K562 (cell line): ENCODE data around the gene POLDIP3. TPM values are rescaled to one million over a fixed set of nuclear protein-coding genes. Genes with fewer than 3 reads are reported as not detected.

Experiments used
- ATAC-seq: fragments of 200-7000 bp; cut with Tn5 transposase; 3 replicates; pipeline ENCODE4 v1.9.1; 2020; ENCODE audit warnings: moderate library complexity
- BruUV-seq: library from RNA; stranded (reverse); fragments of 400-500 nt; replicated peaks from 2 replicates; lab custom pipeline; 2021; lab: Mats Ljungman, UMichigan
- CTCF ChIA-PET: fragments of 300-600 bp; formaldehyde crosslinking; extraction: SDS; loops from one replicate; lab custom pipeline; 2021; ENCODE audit warnings: low intra/inter-chr PET ratio; lab: Yijun Ruan, JAX
- POLR2A ChIA-PET: fragments of 300-600, 350-650 bp; sonication (Branson Sonifier 250); formaldehyde crosslinking; extraction: SDS; loops from one replicate; lab custom pipeline; 2021; ENCODE audit warnings: antibody characterized with exemption, inconsistent platforms; lab: Yijun Ruan, JAX
- DNase-seq, 4 experiments: peaks; one replicate each; pipeline versions ENCODE4 v3.0.0 to v3.0.0-alpha.2; 2011 to 2018; ENCODE audit warnings: low spot score in 3 of 4, mixed read lengths in 3 of 4; ENCODE audit errors: extremely low read depth in 1 of 4
- FAIRE-seq: peaks from 2 replicates; lab custom pipeline; 2011; peaks lifted over from hg19 to GRCh38; lab: Jason Lieb, UNC
- H2AFZ ChIP-seq: 2 replicates; pipeline ENCODE4 v1.6.0; 2011; ENCODE audit warnings: low read depth, low read length, control low read depth, inconsistent platforms
- H3K27ac ChIP-seq: fragments of 200-600 bp; 3 replicates; pipeline ENCODE4 v1.8.0; 2011; ENCODE audit warnings: low read depth, mild to moderate bottlenecking, control low read depth, inconsistent platforms, low read length, moderate library complexity, mixed read lengths; ENCODE audit errors: extremely low read depth
- H3K27me3 ChIP-seq, 2 experiments: fragments of 300-600 bp in 1 of 2; 2 replicates in 1 of 2; 3 replicates in 1 of 2; pipeline versions ENCODE4 v1.6.0 to v1.8.0; 2011; ENCODE audit warnings: inconsistent platforms in 2 of 2, low read length in 2 of 2, mild to moderate bottlenecking in 1 of 2, mixed read lengths in 1 of 2, moderate library complexity in 1 of 2; ENCODE audit not compliant: control insufficient read depth in 2 of 2, insufficient read depth in 2 of 2
- H3K36me3 ChIP-seq: fragments of 300-600 bp; 3 replicates; pipeline ENCODE4 v1.8.0; 2011; ENCODE audit warnings: mild to moderate bottlenecking, low read length, inconsistent platforms; ENCODE audit not compliant: control insufficient read depth, insufficient read depth
- H3K4me1 ChIP-seq, 2 experiments: fragments of 200-600 bp in 1 of 2; replicated peaks in 1 of 2; 2 replicates in 1 of 2; 3 replicates in 1 of 2; pipeline versions ENCODE4 v1.5.1 to v1.8.0; 2011; ENCODE audit warnings: inconsistent platforms in 2 of 2, low read length in 2 of 2, mild to moderate bottlenecking in 1 of 2, mixed read lengths in 1 of 2, moderate library complexity in 1 of 2; ENCODE audit not compliant: control insufficient read depth in 2 of 2, insufficient read depth in 2 of 2
- H3K4me2 ChIP-seq: 2 replicates; pipeline ENCODE4 v1.6.1; 2011; ENCODE audit warnings: low read length, control low read depth, inconsistent platforms, mixed read lengths; ENCODE audit not compliant: insufficient read depth
- H3K4me3 ChIP-seq: fragments of 200-600 bp; sonication (generic), shearing (Covaris generic); 2 replicates; pipeline ENCODE4 v1.5.1; 2016; ENCODE audit warnings: control low read depth, inconsistent platforms
- H3K79me2 ChIP-seq: fragments of 200-600 bp; 3 replicates; pipeline ENCODE4 v1.8.0; 2011; ENCODE audit warnings: low read length, inconsistent platforms; ENCODE audit not compliant: control insufficient read depth, insufficient read depth
- H3K9ac ChIP-seq, 2 experiments: 2 replicates each; pipeline versions ENCODE4 v1.6.0 to v1.6.1; 2011; ENCODE audit warnings: low read depth in 2 of 2, low read length in 2 of 2, control low read depth in 1 of 2, inconsistent platforms in 1 of 2, mild to moderate bottlenecking in 1 of 2, mixed read lengths in 1 of 2; ENCODE audit not compliant: insufficient read depth in 1 of 2
- H3K9me1 ChIP-seq: one replicate; pipeline ENCODE4 v1.6.0; 2011; ENCODE audit warnings: inconsistent platforms, mild to moderate bottlenecking, low read length, moderate library complexity; ENCODE audit not compliant: control insufficient read depth, insufficient read depth
- H3K9me3 ChIP-seq: replicated peaks from 2 replicates; pipeline ENCODE4 v1.5.1; 2011; ENCODE audit warnings: low read depth, low read length, inconsistent platforms; ENCODE audit not compliant: control insufficient read depth, insufficient read depth
- H4K20me1 ChIP-seq: replicated peaks from 2 replicates; pipeline ENCODE4 v1.6.1; 2011; ENCODE audit warnings: low read length, inconsistent platforms, mixed read lengths; ENCODE audit not compliant: control insufficient read depth, insufficient read depth
- ERF ChIP-seq: fragments of 450-650 bp; formaldehyde crosslinking; IDR thresholded peaks from 2 replicates; pipeline ENCODE4 v1.4.0; 2020; ENCODE audit warnings: mild to moderate bottlenecking, mixed read lengths
- ESRRB ChIP-seq: fragments of 250-450 bp; sonication (Bioruptor Pico); IDR thresholded peaks from 2 replicates; pipeline ENCODE4 v1.5.0; 2020; ENCODE audit warnings: mild to moderate bottlenecking, moderate library complexity, borderline replicate concordance
- ETV1 ChIP-seq: fragments of 450-650 bp; conservative IDR thresholded peaks from 2 replicates; pipeline ENCODE4 v1.6.1; 2016; ENCODE audit warnings: missing genetic modification characterization, control low read depth, low read depth, missing compliant biosample characterization
- GTF2A2 ChIP-seq: IDR thresholded peaks from 2 replicates; pipeline ENCODE4 v1.6.1; 2016; ENCODE audit warnings: mild to moderate bottlenecking, missing genetic modification characterization, missing compliant biosample characterization
- HDAC1 ChIP-seq, 2 experiments: fragments of 450-650 bp; IDR thresholded peaks; 2 replicates each; pipeline ENCODE4 v1.6.1; 2016 to 2017; ENCODE audit warnings: inconsistent platforms in 1 of 2, mild to moderate bottlenecking in 1 of 2, moderate library complexity in 1 of 2
- HMG20A ChIP-seq: fragments of 450-650 bp; formaldehyde crosslinking; conservative IDR thresholded peaks from 2 replicates; pipeline ENCODE4 v1.4.0; 2020; ENCODE audit warnings: mild to moderate bottlenecking, mixed read lengths
- HNRNPK ChIP-seq: fragments of 200-400 bp; formaldehyde crosslinking; IDR thresholded peaks from one replicate; pipeline ENCODE4 v1.6.1; 2018; ENCODE audit warnings: mild to moderate bottlenecking, low read depth, low read length; ENCODE audit not compliant: poor library complexity, severe bottlenecking
- L3MBTL2 ChIP-seq: fragments of 450-650 bp; IDR thresholded peaks from 2 replicates; pipeline ENCODE4 v1.6.1; 2016; ENCODE audit warnings: mild to moderate bottlenecking, moderate library complexity
- RBBP5 ChIP-seq: fragments of 200-600 bp; sonication (generic); IDR thresholded peaks from 2 replicates; pipeline ENCODE4 v1.6.1; 2012; ENCODE audit warnings: borderline replicate concordance, mild to moderate bottlenecking, low read length, control low read depth, inconsistent platforms; ENCODE audit not compliant: insufficient read depth, poor library complexity, severe bottlenecking
- SMARCA5 ChIP-seq: fragments of 450-650 bp; IDR thresholded peaks from 2 replicates; pipeline ENCODE4 v1.6.1; 2016
- SREBF1 ChIP-seq: fragments of 150-350 bp; IDR thresholded peaks from 2 replicates; pipeline ENCODE4 v1.6.1; 2014; ENCODE audit warnings: antibody characterized with exemption, low read depth, low read length, borderline replicate concordance
- TAF9B ChIP-seq: fragments of 450-650 bp; IDR thresholded peaks from 2 replicates; pipeline ENCODE4 v1.6.1; 2018; ENCODE audit warnings: mild to moderate bottlenecking; ENCODE audit not compliant: partially characterized antibody
- YBX1 ChIP-seq: fragments of 450-650 bp; IDR thresholded peaks from 2 replicates; pipeline ENCODE4 v1.7.1; 2016; ENCODE audit warnings: mild to moderate bottlenecking
- ZBTB1 ChIP-seq: sonication (generic); formaldehyde crosslinking; IDR thresholded peaks from 2 replicates; pipeline ENCODE4 v1.8.1; 2023; ENCODE audit warnings: missing genetic modification reagents, low read depth, mild to moderate bottlenecking, borderline replicate concordance
- ZFPM2 ChIP-seq: fragments of 250-450 bp; sonication (Bioruptor Pico); IDR thresholded peaks from 2 replicates; pipeline ENCODE4 v1.5.1; 2022; ENCODE audit warnings: mild to moderate bottlenecking
- ZNF77 ChIP-seq: fragments of 250-450 bp; sonication (Bioruptor Pico); IDR thresholded peaks from 2 replicates; pipeline ENCODE4 v1.5.0; 2020
- WGBS: fragments of 100-300 bp; shearing (Covaris generic); methylation state at CpG from one replicate; pipeline ENCODE4 v1.1.6; 2016; ENCODE audit warnings: low coverage, mixed read lengths; ENCODE audit not compliant: insufficient coverage; ENCODE audit errors: missing lambda C conversion rate; 5-methylcytosine and 5-hydroxymethylcytosine counted together
- in situ Hi-C: fragments of 300-500 bp; cut with MboI; formaldehyde crosslinking; loops from 4 replicates; pipeline ENCODE4 v1.15.0; 2018; ENCODE audit warnings: inconsistent platforms, mixed read lengths
- intact Hi-C: fragments of 100-400 bp; cut with micrococcal nuclease; formaldehyde crosslinking; loops from 2 replicates; pipeline ENCODE4 v1.14.2; 2022
- polyA plus RNA-seq, 8 experiments: library from polyadenylated mRNA; depleted of rRNA in 4 of 8; stranded (reverse) in 5 of 8; unstranded in 3 of 8; fragments of >200 nt; fragmentation: Nextera tagmentation in 2 of 8; fragmentation: Illumina TruSeq in 1 of 8; extraction: Ambion mirVana in 2 of 8; extraction: Trizol in 1 of 8; gene quantifications; 2 replicates each; pipeline versions ENCODE4 v1.2.1 to v1.2.3, GENCODE V29; 2011 to 2014; ENCODE audit warnings: inconsistent platforms in 1 of 8, missing spikeins in 1 of 8
- total RNA-seq, 7 experiments: library from RNA; depleted of rRNA in 6 of 7; stranded (reverse); fragments of >200 nt in 6 of 7; fragmentation: Illumina TruSeq in 2 of 7; extraction: Trizol in 2 of 7; gene quantifications; 2 replicates each; pipeline versions ENCODE4 v1.2.1 to v1.2.3, GENCODE V29; 2011 to 2021; ENCODE audit warnings: low replicate concordance in 1 of 7
- TF ChIP-seq, protein P1 (sequence below): fragments of 250-450 bp; sonication (Bioruptor Pico); IDR thresholded peaks from 2 replicates; pipeline ENCODE4 v1.5.1; 2021; ENCODE audit warnings: mild to moderate bottlenecking
- TF ChIP-seq, protein P2 (sequence below): IDR thresholded peaks from 2 replicates; pipeline ENCODE4 v1.6.1; 2016; ENCODE audit warnings: missing genetic modification characterization, missing compliant biosample characterization
- TF ChIP-seq, protein P3 (sequence below): sonication (generic); formaldehyde crosslinking; IDR thresholded peaks from 2 replicates; pipeline ENCODE4 v1.8.0; 2023; ENCODE audit warnings: mild to moderate bottlenecking, missing genetic modification reagents

POLDIP3 gene
- total and polyA plus RNA-seq, 9 of the 15 experiments (the other 6 are each of a cell fraction or from before 2014, with no cell fraction given), result 14.3 to 53.0 (median 26.3) TPM

DNA sequence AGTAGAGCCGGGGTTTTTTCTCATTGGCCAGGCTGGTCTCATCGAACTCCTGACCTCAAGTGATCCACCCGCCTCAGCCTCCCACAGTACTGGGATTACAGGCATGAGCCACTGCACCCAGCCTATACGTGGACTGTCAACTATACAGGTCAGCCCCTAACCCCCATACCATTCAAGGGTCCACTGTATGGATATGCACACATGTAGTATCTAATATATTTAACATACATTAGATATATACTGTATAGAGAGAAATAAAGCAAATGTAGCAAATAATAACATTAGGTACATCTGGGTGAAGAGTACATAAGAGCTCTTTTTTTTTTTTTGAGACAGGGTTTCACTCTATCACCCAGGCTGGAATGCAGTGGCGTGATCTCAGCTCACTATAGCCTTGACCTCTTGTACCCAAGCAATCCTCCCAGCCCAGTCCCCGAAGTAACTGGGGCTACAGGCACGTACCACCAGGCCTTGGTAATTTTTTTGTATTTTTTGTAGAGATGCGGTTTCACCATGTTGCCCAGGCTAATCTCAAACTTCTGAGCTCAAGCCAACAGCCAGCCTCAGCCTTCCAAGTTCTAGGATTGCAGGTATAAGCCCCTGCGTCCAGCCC, 27.2 kb upstream of the POLDIP3 start:
- H3K9me1 ChIP-seq, result peaks cover 2% of the 10 kb centered on the region
- no peak overlapping the region for H3K27ac ChIP-seq
- CTCF ChIA-PET, result no interaction called here
- no peaks in the 10 kb centered on the region for H3K27me3 ChIP-seq
- no peaks in the 10 kb centered on the region for H3K9me3 ChIP-seq
- in situ Hi-C loops, result no loop called here
- H3K9ac ChIP-seq, result no peak overlapping the region
- POLR2A ChIA-PET, result interaction anchor here (3.6 kb wide), 1 partner anchor 27 kb away, joined by 26 read pairs; the partner anchor contains the start of gene POLDIP3
- intact Hi-C loops, result no loop called here
- H3K4me1 ChIP-seq, result peaks cover 40 to 45% of the 10 kb centered on the region in 2 experiments
- H4K20me1 ChIP-seq, result peaks cover 8% of the 10 kb centered on the region
- no peak for ATAC-seq
- DNase-seq, result no peak
- H3K36me3 ChIP-seq, result peaks cover 7% of the 10 kb centered on the region; the same call in 2 of the 3 replicates
- H3K4me3 ChIP-seq, result no peak overlapping the region
- BruUV-seq, result no TSS peak
- FAIRE-seq, result no peak
- no peak overlapping the region for H2AFZ ChIP-seq
- peaks cover 58% of the 10 kb centered on the region for H3K79me2 ChIP-seq
- 87% methylated on average over 7 of the region's 9 CpGs for WGBS
- H3K4me2 ChIP-seq, result no peak overlapping the region
- TF ChIP-seq, protein P1, sequence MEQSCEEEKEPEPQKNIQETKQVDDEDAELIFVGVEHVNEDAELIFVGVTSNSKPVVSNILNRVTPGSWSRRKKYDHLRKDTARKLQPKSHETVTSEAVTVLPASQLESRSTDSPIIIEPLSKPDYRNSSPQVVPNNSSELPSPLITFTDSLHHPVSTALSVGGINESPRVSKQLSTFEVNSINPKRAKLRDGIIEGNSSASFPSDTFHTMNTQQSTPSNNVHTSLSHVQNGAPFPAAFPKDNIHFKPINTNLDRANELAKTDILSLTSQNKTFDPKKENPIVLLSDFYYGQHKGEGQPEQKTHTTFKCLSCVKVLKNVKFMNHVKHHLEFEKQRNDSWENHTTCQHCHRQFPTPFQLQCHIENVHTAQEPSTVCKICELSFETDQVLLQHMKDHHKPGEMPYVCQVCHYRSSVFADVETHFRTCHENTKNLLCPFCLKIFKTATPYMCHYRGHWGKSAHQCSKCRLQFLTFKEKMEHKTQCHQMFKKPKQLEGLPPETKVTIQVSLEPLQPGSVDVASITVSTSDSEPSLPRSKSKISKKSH (CRISPR knock-in tag), result no peak
- TF ChIP-seq ZNF77 (CRISPR knock-in tag) (no peak), L3MBTL2 (no peak), HNRNPK (no peak), ERF (CRISPR knock-in tag) (no peak), YBX1 (no peak), RBBP5 (no peak), SMARCA5 (no peak), ETV1 (no peak), HDAC1 (IDR thresholded peaks at IDR 0.05) (no peak), ESRRB (CRISPR knock-in tag) (no peak), GTF2A2 (no peak), ZBTB1 (CRISPR knock-in tag) (no peak), HMG20A (CRISPR knock-in tag) (no peak), TAF9B (no peak), ZFPM2 (CRISPR knock-in tag) (no peak), SREBF1 (no peak)
- TF ChIP-seq, protein P2, sequence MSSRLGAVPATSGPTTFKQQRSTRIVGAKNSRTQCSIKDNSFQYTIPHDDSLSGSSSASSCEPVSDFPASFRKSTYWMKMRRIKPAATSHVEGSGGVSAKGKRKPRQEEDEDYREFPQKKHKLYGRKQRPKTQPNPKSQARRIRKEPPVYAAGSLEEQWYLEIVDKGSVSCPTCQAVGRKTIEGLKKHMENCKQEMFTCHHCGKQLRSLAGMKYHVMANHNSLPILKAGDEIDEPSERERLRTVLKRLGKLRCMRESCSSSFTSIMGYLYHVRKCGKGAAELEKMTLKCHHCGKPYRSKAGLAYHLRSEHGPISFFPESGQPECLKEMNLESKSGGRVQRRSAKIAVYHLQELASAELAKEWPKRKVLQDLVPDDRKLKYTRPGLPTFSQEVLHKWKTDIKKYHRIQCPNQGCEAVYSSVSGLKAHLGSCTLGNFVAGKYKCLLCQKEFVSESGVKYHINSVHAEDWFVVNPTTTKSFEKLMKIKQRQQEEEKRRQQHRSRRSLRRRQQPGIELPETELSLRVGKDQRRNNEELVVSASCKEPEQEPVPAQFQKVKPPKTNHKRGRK (tag), result no peak
- TF ChIP-seq, protein P3, sequence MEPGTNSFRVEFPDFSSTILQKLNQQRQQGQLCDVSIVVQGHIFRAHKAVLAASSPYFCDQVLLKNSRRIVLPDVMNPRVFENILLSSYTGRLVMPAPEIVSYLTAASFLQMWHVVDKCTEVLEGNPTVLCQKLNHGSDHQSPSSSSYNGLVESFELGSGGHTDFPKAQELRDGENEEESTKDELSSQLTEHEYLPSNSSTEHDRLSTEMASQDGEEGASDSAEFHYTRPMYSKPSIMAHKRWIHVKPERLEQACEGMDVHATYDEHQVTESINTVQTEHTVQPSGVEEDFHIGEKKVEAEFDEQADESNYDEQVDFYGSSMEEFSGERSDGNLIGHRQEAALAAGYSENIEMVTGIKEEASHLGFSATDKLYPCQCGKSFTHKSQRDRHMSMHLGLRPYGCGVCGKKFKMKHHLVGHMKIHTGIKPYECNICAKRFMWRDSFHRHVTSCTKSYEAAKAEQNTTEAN (CRISPR knock-in tag), result no peak
